Endothelial cell of umbilical vein (primary cell): ENCODE results near the gene ARHGEF40. TPM values are rescaled to one million over a fixed set of nuclear protein-coding genes. Genes with fewer than 3 reads are reported as not detected.

ENCODE experiments used
- BruUV-seq: library from RNA; stranded (reverse); fragments of 400-500 nt; replicated peaks from 2 replicates; lab custom pipeline; 2021; lab: Mats Ljungman, UMichigan
- CTCF ChIA-PET: fragments of 300-600, 350-600 bp; sonication (Branson Sonifier 250); formaldehyde crosslinking; loops from one replicate; lab custom pipeline; 2021; ENCODE audit warnings: antibody characterized with exemption, inconsistent platforms; lab: Charles Lee
- POLR2A ChIA-PET: fragments of 300-600, 350-600 bp; sonication (Branson Sonifier 250); formaldehyde crosslinking; loops from one replicate; lab custom pipeline; 2021; ENCODE audit warnings: antibody characterized with exemption, inconsistent platforms; lab: Charles Lee
- DNase-seq: peaks from one replicate; pipeline ENCODE4 v3.0.0-alpha.2; 2011; ENCODE audit warnings: low read depth, low spot score
- FAIRE-seq: peaks from 2 replicates; lab custom pipeline; 2011; peaks lifted over from hg19 to GRCh38; lab: Jason Lieb, UNC
- H2AFZ ChIP-seq: 2 replicates; pipeline ENCODE4 v1.6.0; 2012; ENCODE audit warnings: low read depth, low read length, control low read depth, inconsistent platforms
- H3K27ac ChIP-seq: 2 replicates; pipeline ENCODE4 v1.5.1; 2011; ENCODE audit warnings: low read depth, mild to moderate bottlenecking, control low read depth, low read length, moderate library complexity; ENCODE audit not compliant: insufficient read depth
- H3K27me3 ChIP-seq, 2 experiments: 2 replicates each; pipeline versions ENCODE4 v1.6.0 to v1.6.1; 2011; ENCODE audit warnings: low read length in 2 of 2, mixed read lengths in 1 of 2; ENCODE audit not compliant: control insufficient read depth in 2 of 2, insufficient read depth in 2 of 2
- H3K36me3 ChIP-seq, 2 experiments: 2 replicates in 1 of 2; 3 replicates in 1 of 2; pipeline ENCODE4 v1.5.1; 2011; ENCODE audit warnings: low read length in 2 of 2, mild to moderate bottlenecking in 1 of 2, moderate library complexity in 1 of 2; ENCODE audit not compliant: control insufficient read depth in 2 of 2, insufficient read depth in 2 of 2; ENCODE audit errors: extremely low read depth in 1 of 2
- H3K4me1 ChIP-seq: 3 replicates; pipeline ENCODE4 v1.5.1; 2011; ENCODE audit warnings: mild to moderate bottlenecking, low read length; ENCODE audit not compliant: control insufficient read depth, insufficient read depth; ENCODE audit errors: extremely low read depth
- H3K4me2 ChIP-seq: 2 replicates; pipeline ENCODE4 v1.6.1; 2011; ENCODE audit warnings: low read length, control low read depth, mixed read lengths; ENCODE audit not compliant: insufficient read depth
- H3K4me3 ChIP-seq, 3 experiments: fragments of 200-600 bp in 1 of 3; sonication (generic), shearing (Covaris generic) in 1 of 3; replicated peaks in 1 of 3; 2 replicates each; pipeline ENCODE4 v1.5.1; 2011 to 2016; ENCODE audit warnings: control low read depth in 3 of 3, low read length in 3 of 3, mild to moderate bottlenecking in 2 of 3, inconsistent platforms in 1 of 3, low read depth in 1 of 3, moderate library complexity in 1 of 3; ENCODE audit not compliant: insufficient read depth in 1 of 3
- H3K79me2 ChIP-seq: 2 replicates; pipeline ENCODE4 v1.6.0; 2012; ENCODE audit warnings: low read length, inconsistent platforms; ENCODE audit not compliant: control insufficient read depth, insufficient read depth
- H3K9ac ChIP-seq: replicated peaks from 2 replicates; pipeline ENCODE3; 2011; ENCODE audit warnings: low read length, control low read depth; ENCODE audit not compliant: insufficient read depth; ENCODE audit errors: extremely low read depth
- H3K9me1 ChIP-seq: replicated peaks from 3 replicates; pipeline ENCODE4 v1.6.0; 2011; ENCODE audit warnings: mild to moderate bottlenecking, low read length; ENCODE audit not compliant: control insufficient read depth, insufficient read depth; ENCODE audit errors: extremely low read depth
- H3K9me3 ChIP-seq: replicated peaks from 2 replicates; pipeline ENCODE4 v1.5.1; 2012; ENCODE audit warnings: low read length, inconsistent platforms; ENCODE audit not compliant: control insufficient read depth, insufficient read depth
- H4K20me1 ChIP-seq: replicated peaks from 2 replicates; pipeline ENCODE3; 2011; ENCODE audit warnings: mild to moderate bottlenecking, low read length; ENCODE audit not compliant: control insufficient read depth, insufficient read depth; ENCODE audit errors: extremely low read depth
- EZH2 ChIP-seq: IDR thresholded peaks from 2 replicates; pipeline ENCODE4 v1.6.1; 2012; ENCODE audit warnings: borderline replicate concordance, low read depth, mild to moderate bottlenecking, moderate library complexity, low read length, inconsistent platforms; ENCODE audit not compliant: severe bottlenecking
- FOS ChIP-seq: IDR thresholded peaks from 2 replicates; pipeline ENCODE4 v1.6.1; 2011; ENCODE audit warnings: mild to moderate bottlenecking, low read length, moderate library complexity, borderline replicate concordance; ENCODE audit not compliant: insufficient read depth
- GATA2 ChIP-seq: IDR thresholded peaks from 2 replicates; pipeline ENCODE4 v1.7.0; 2011; ENCODE audit warnings: low read depth, mild to moderate bottlenecking, moderate library complexity, mixed read lengths, low read length; ENCODE audit not compliant: insufficient read length, insufficient read depth
- JUN ChIP-seq: IDR thresholded peaks from 2 replicates; pipeline ENCODE4 v1.6.1; 2011; ENCODE audit warnings: borderline replicate concordance, low read depth; ENCODE audit not compliant: insufficient read length, insufficient read depth
- MYC ChIP-seq: IDR thresholded peaks from one replicate; pipeline ENCODE4 v1.6.1; 2011; ENCODE audit warnings: mild to moderate bottlenecking, low read depth, low read length
- POLR2A ChIP-seq: IDR thresholded peaks from 2 replicates; pipeline ENCODE4 v1.6.1; 2012; ENCODE audit warnings: low read depth, mild to moderate bottlenecking, control low read depth, low read length
- POLR2AphosphoS5 ChIP-seq: IDR thresholded peaks from 2 replicates; pipeline ENCODE4 v1.6.1; 2012; ENCODE audit warnings: low read depth, mild to moderate bottlenecking, control low read depth, low read length, moderate library complexity; ENCODE audit not compliant: insufficient read depth
- dilution Hi-C: fragments of 300-500 bp; cut with MboI; formaldehyde crosslinking; loops from one replicate; pipeline ENCODE4 v1.15.0; 2019; ENCODE audit warnings: low sequenced_read_pairs; ENCODE audit not compliant: extremely low pct_ligation_motif_present
- intact Hi-C: fragments of 100-400 bp; cut with micrococcal nuclease; formaldehyde crosslinking; loops from one replicate; pipeline ENCODE4 v1.10.0; 2022
- polyA plus RNA-seq, 4 experiments: library from polyadenylated mRNA; depleted of rRNA in 3 of 4; stranded (reverse) in 3 of 4; unstranded in 1 of 4; fragments of >200 nt; gene quantifications; 2 replicates each; pipeline versions ENCODE4 v1.2.1 to v1.2.3, GENCODE V29; 2011 to 2012; ENCODE audit warnings: missing spikeins in 1 of 4
- total RNA-seq: library from RNA; stranded (reverse); gene quantifications from 2 replicates; pipeline ENCODE4 v1.2.3, GENCODE V29; 2021
- TF ChIP-seq, protein P1 (sequence below): IDR thresholded peaks from 2 replicates; pipeline ENCODE4 v1.6.1; 2011; ENCODE audit not compliant: insufficient read depth, insufficient read length
- TF ChIP-seq, protein P2 (sequence below), 2 donors: IDR thresholded peaks; 1 replicate in 1 of 2; 2 replicates in 1 of 2; pipeline ENCODE4 v1.5.1; 2011; ENCODE audit warnings: low read length in 2 of 2, mild to moderate bottlenecking in 2 of 2, moderate library complexity in 2 of 2, control low read depth in 1 of 2, inconsistent platforms in 1 of 2, low read depth in 1 of 2; ENCODE audit not compliant: insufficient read depth in 1 of 2; ENCODE audit errors: extremely low read depth in 1 of 2

Gene ARHGEF40
- total and polyA plus RNA-seq, 2 donors (not counting 3 experiments of a cell fraction or from before 2014, with no cell fraction given) = 2.6 to 19.9 TPM

DNA sequence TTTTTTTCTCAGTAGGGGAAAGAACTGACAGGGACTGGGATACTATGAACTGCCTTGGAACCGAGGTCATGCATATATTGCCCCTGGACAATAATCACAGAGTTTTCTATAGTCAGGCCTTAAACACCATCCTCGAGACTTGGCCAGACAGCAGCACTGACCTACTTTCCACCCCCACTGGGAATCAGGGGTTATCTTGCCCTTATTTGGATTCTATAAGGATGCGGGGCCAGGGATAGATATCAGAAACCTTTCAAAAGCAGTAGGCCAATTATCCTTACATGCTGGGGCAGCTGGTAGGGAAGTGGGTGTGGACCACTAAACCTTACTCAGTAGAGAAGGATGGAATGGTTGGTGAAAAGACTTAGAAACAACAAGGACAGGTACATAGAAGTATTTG lies 26.3 kb downstream of the ARHGEF40 start:
- no peak for DNase-seq
- Histone ChIP-seq H3K27ac (no peak overlapping the region), H3K4me3 (no peak overlapping the region), H3K4me2 (no peak overlapping the region), H3K9me3 (no peaks in the 10 kb centered on the region), H3K79me2 (no peaks in the 10 kb centered on the region), H3K9ac (no peak overlapping the region), H2AFZ (no peak overlapping the region), H3K4me1 (peaks cover 12% of the 10 kb centered on the region), H3K27me3 (peaks cover 10 to 26% of the 10 kb centered on the region in 2 experiments), H3K9me1 (no peaks in the 10 kb centered on the region), H3K36me3 (no peaks in the 10 kb centered on the region), H4K20me1 (no peaks in the 10 kb centered on the region)
- CTCF ChIA-PET = interaction anchor here (1.1 to 6.9 kb wide), 8 partner anchors 8 to 126 kb away, joined by 3 to 131 read pairs (median 6); partner anchors contain the start of gene ARHGEF40
- TSS peak; percentile 33 for BruUV-seq
- intact Hi-C loops (no loop called here), dilution Hi-C loops (no loop called here)
- no peak for FAIRE-seq
- TF ChIP-seq POLR2AphosphoS5 (no peak), POLR2A (no peak), EZH2 (no peak), FOS (no peak), MYC (no peak), GATA2 (no peak), JUN (no peak)
- TF ChIP-seq, protein P1, sequence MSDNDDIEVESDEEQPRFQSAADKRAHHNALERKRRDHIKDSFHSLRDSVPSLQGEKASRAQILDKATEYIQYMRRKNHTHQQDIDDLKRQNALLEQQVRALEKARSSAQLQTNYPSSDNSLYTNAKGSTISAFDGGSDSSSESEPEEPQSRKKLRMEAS = no peak
- TF ChIP-seq, protein P2, sequence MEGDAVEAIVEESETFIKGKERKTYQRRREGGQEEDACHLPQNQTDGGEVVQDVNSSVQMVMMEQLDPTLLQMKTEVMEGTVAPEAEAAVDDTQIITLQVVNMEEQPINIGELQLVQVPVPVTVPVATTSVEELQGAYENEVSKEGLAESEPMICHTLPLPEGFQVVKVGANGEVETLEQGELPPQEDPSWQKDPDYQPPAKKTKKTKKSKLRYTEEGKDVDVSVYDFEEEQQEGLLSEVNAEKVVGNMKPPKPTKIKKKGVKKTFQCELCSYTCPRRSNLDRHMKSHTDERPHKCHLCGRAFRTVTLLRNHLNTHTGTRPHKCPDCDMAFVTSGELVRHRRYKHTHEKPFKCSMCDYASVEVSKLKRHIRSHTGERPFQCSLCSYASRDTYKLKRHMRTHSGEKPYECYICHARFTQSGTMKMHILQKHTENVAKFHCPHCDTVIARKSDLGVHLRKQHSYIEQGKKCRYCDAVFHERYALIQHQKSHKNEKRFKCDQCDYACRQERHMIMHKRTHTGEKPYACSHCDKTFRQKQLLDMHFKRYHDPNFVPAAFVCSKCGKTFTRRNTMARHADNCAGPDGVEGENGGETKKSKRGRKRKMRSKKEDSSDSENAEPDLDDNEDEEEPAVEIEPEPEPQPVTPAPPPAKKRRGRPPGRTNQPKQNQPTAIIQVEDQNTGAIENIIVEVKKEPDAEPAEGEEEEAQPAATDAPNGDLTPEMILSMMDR (IDR thresholded peaks at IDR 0.05; ENCODE audit: extremely low read depth in 1 of 2, insufficient read depth in 1 of 2, low read depth in 1 of 2, low read length in 2 of 2) = no peak
- POLR2A ChIA-PET = no interaction called here
